Naive thymus-derived CD8-positive, alpha-beta T cell (primary cell): Measurements from ENCODE around the gene CWC25. TPM values are rescaled to one million over a fixed set of nuclear protein-coding genes. Genes with fewer than 3 reads are reported as not detected.

Experiments
- ATAC-seq, 2 donors: fragments of 150-1000 bp; cut with Tn5 transposase in 1 of 2; sonication (Bioruptor Pico), chemical (Tn5 transposase) in 1 of 2; 1 replicate in 1 of 2; 2 replicates in 1 of 2; pipeline ENCODE4 v1.10.0; 2021; ENCODE audit warnings: mild to moderate bottlenecking in 2 of 2, moderate library complexity in 2 of 2
- POLR2A ChIA-PET: fragments of 350-600 bp; sonication (Branson Sonifier 250); formaldehyde crosslinking; loops from one replicate; lab custom pipeline; 2021; ENCODE audit warnings: antibody characterized with exemption; lab: Charles Lee
- DNase-seq, 10 donors: peaks; one replicate each; pipeline versions ENCODE4 v3.0.0 to v3.0.0-alpha.2; 2020 to 2022
- H3K27ac Mint-ChIP-seq, 10 donors: one replicate each; pipeline ENCODE4 v1.8.0; 2020 to 2022; ENCODE audit warnings: mild to moderate bottlenecking in 10 of 10, mixed read lengths in 10 of 10, moderate library complexity in 4 of 10, inconsistent platforms in 1 of 10
- H3K27me3 Mint-ChIP-seq, 5 donors: one replicate each; pipeline ENCODE4 v1.8.0; 2021 to 2022; ENCODE audit warnings: mixed read lengths in 5 of 5
- H3K36me3 Mint-ChIP-seq, 3 donors: one replicate each; pipeline ENCODE4 v1.8.0; 2020 to 2022; ENCODE audit warnings: mixed read lengths in 3 of 3, mild to moderate bottlenecking in 2 of 3, inconsistent platforms in 1 of 3
- H3K4me1 Mint-ChIP-seq, 4 donors: one replicate each; pipeline ENCODE4 v1.8.0; 2021 to 2022; ENCODE audit warnings: mixed read lengths in 4 of 4
- H3K4me3 Mint-ChIP-seq, 10 donors: one replicate each; pipeline ENCODE4 v1.8.0; 2020 to 2022; ENCODE audit warnings: mild to moderate bottlenecking in 10 of 10, mixed read lengths in 10 of 10, moderate library complexity in 6 of 10, inconsistent platforms in 1 of 10
- H3K9me3 Mint-ChIP-seq, 9 donors: one replicate each; pipeline ENCODE4 v1.8.0; 2020 to 2022; ENCODE audit warnings: mixed read lengths in 9 of 9, mild to moderate bottlenecking in 3 of 9, inconsistent platforms in 1 of 9, moderate library complexity in 1 of 9
- polyA plus RNA-seq, 3 donors: library from polyadenylated mRNA; unstranded; fragments of 300-500 nt; fragmentation: Illumina TruSeq; gene quantifications; one replicate each; pipeline ENCODE4 v1.2.3, GENCODE V29; 2021
- total RNA-seq, 8 experiments: library from RNA in 2 of 8; stranded (reverse) in 2 of 8; gene quantifications; one replicate each; pipeline ENCODE4 v1.2.3 and lab custom pipeline; 2021 to 2026

The CWC25 gene
- total and polyA plus RNA-seq, 5 experiments from 2014 or later, result 6.3 to 41.3 (median 7.4) TPM

DNA sequence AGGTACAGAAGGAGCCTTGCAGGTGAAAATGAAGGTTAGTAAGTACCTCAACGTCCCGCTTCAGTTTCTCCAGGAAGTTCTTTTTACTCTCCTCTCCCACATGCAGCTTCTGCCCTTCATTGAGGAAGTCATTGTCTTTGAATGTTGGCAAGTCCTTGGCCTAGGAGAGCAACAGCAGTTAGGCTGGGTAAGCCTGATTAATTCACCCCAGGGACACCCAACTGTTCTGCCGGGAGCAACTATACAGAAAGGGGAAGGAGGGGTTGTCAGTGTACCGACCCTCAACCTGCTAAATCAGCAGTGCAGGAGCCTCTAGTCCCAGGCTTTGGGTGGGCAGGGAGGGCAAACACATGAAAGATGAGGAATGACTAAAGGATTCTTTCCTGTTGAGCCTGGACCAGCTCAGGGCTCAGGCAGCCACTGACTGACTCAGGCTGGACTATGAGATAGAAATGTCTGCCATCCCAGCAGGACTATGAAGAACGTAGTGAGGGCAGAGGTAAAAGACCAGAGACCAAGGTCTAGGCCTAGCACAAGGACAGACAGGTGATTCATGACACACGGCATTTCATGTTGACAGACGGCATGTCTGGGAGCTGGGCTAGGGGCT lies 47.4 kb downstream of the CWC25 start:
- Mint-ChIP-seq H3K27ac (no peak overlapping the region), H3K36me3 (peaks cover 0 to 88% (median 13%) of the 10 kb centered on the region in 3 donors), H3K4me1 (peaks cover 0 to 7% (median 4%) of the 10 kb centered on the region in 4 donors), H3K27me3 (no peaks in the 10 kb centered on the region), H3K9me3 (no peaks in the 10 kb centered on the region), H3K4me3 (no peak overlapping the region)
- POLR2A ChIA-PET, result no interaction called here
- ATAC-seq (no peak), DNase-seq (no peak)

GRCh38 chr17:38773258-38773657 lies 51.9 kb downstream of the CWC25 start:
- POLR2A ChIA-PET, result no interaction called here
- no peak for DNase-seq
- H3K27me3 Mint-ChIP-seq, result no peaks in the 10 kb centered on the region
- H3K9me3 Mint-ChIP-seq, result no peaks in the 10 kb centered on the region
- no peak for ATAC-seq
- no peak overlapping the region for H3K4me3 Mint-ChIP-seq
- H3K36me3 Mint-ChIP-seq, result peaks cover 0 to 82% (median 8%) of the 10 kb centered on the region in 3 donors
- H3K4me1 Mint-ChIP-seq, result peaks cover 0 to 7% (median 4%) of the 10 kb centered on the region in 4 donors
- H3K27ac Mint-ChIP-seq, result peak overlapping the region in 1 of 10 donors; percentile 39

DNA sequence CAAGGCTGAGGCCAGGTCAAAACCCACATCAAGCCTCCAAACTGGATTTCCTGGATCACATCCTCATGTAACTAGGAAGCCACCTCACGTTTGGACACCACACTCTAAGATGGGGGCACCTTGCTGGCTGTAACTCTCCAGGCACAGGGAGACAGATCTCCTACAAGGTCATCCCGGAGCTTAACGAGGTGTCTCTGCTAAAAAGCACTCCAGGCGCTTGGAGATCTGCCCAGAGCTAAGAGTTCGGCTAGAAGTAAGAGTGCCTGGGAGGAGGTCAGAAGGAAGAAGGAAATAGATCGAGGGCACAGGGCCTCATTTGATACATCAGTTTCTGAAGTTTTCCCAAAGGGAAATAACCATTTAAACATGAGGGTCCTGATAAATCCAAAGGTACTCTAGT lies 56.7 kb downstream of the CWC25 start:
- H3K27me3 Mint-ChIP-seq, result no peaks in the 10 kb centered on the region
- POLR2A ChIA-PET, result no interaction called here
- H3K36me3 Mint-ChIP-seq, result peaks cover 0 to 89% (median 4%) of the 10 kb centered on the region in 3 donors
- no peak for ATAC-seq
- H3K9me3 Mint-ChIP-seq, result no peaks in the 10 kb centered on the region
- H3K4me3 Mint-ChIP-seq, result no peak overlapping the region
- peaks cover 1 to 15% (median 8%) of the 10 kb centered on the region in 4 donors for H3K4me1 Mint-ChIP-seq
- no peak for DNase-seq
- peak overlapping the region in 2 of 10 donors; percentile 11 to 55 for H3K27ac Mint-ChIP-seq

DNA sequence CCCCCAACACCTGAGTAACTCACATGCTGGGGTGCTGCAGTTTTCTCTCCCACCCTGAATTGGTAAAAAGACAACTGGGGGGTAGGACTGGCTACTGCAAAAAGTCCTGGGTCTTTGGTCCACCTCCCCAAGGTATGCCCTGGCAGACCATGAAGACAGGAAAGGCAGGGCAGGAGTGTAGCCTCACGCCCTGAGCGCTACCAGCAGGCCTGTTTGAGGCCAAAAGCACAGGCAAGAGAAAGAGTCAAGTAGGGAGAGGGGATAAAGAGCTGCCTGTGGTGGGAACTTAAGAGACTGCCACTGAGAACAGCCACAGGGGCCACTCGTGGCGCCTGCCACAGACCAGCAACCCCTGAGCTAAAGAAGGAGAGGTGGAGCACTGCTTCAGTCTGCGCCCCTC lies 58.8 kb downstream of the CWC25 start:
- Mint-ChIP-seq H3K4me3 (no peak overlapping the region), H3K36me3 (peaks cover 0 to 87% (median 2%) of the 10 kb centered on the region in 3 donors), H3K9me3 (no peaks in the 10 kb centered on the region), H3K27me3 (no peaks in the 10 kb centered on the region), H3K4me1 (peaks cover 1 to 21% (median 13%) of the 10 kb centered on the region in 4 donors), H3K27ac (peak overlapping the region in 5 of 10 donors; percentile 18 to 73 (median 58))
- ATAC-seq, result no peak
- DNase-seq, result no peak
- POLR2A ChIA-PET, result no interaction called here

DNA sequence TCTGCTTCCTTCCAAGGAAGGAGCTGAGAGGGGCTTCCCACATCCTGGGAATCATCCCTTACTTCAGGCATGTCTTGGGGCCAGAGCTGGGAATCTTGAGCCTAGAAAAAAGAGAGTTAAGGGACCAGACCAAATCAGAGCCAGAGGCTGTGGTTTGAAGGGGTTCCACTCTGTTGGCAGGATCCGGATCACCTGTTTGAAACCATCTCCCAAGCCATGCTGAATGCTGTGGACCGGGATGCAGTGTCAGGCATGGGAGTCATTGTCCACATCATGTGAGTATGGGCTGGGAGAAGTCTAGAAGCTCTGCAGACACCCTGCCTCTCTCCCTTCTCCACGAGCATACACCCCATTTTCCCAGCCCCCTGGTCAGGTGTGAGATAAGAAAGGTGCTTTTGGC lies 62.9 kb downstream of the CWC25 start:
- H3K27ac Mint-ChIP-seq, result peak overlapping the region in 3 of 10 donors; percentile 31 to 84 (median 46)

GRCh38 chr17:38761612-38762011 lies 63.5 kb downstream of the CWC25 start:
- POLR2A ChIA-PET, result interaction anchor here (1.0 kb wide), 1 partner anchor 37 kb away, joined by 3 read pairs; no protein-coding TSS in a partner anchor
- H3K4me1 Mint-ChIP-seq, result peaks cover 7 to 23% (median 13%) of the 10 kb centered on the region in 4 donors
- H3K36me3 Mint-ChIP-seq, result peaks cover 0 to 93% (median 9%) of the 10 kb centered on the region in 3 donors

More for the DNA sequence above, 62.9 kb downstream of the CWC25 start:
- POLR2A ChIA-PET, result interaction anchor here (1.5 kb wide), 1 partner anchor 10 kb away, joined by 4 read pairs; the partner anchor contains the start of gene PSMB3
- no peak for DNase-seq
- no peak for ATAC-seq
- no peak overlapping the region for H3K4me3 Mint-ChIP-seq
- no peaks in the 10 kb centered on the region for H3K9me3 Mint-ChIP-seq
- peaks cover 0 to 93% (median 9%) of the 10 kb centered on the region in 3 donors for H3K36me3 Mint-ChIP-seq
- H3K4me1 Mint-ChIP-seq, result peaks cover 7 to 25% (median 13%) of the 10 kb centered on the region in 4 donors
- no peaks in the 10 kb centered on the region for H3K27me3 Mint-ChIP-seq

GRCh38 chr17:38753071-38753506 lies 72.0 kb downstream of the CWC25 start:
- H3K36me3 Mint-ChIP-seq, result peaks cover 4 to 42% (median 10%) of the 10 kb centered on the region in 3 donors
- POLR2A ChIA-PET, result interaction anchor here (1.4 to 2.1 kb wide), 3 partner anchors 22 to 48 kb away, joined by 5 to 22 read pairs (median 8); partner anchors contain the start of gene MLLT6
- peak overlapping the region; percentile 93 to 100 (median 98) for H3K27ac Mint-ChIP-seq
- peak overlapping the region; percentile 87 to 100 (median 99) for H3K4me3 Mint-ChIP-seq
- peaks cover 0 to 3% (median 0%) of the 10 kb centered on the region in 9 donors for H3K9me3 Mint-ChIP-seq
- H3K4me1 Mint-ChIP-seq, result peaks cover 22 to 65% (median 55%) of the 10 kb centered on the region in 4 donors
- peaks cover 1 to 30% (median 14%) of the 10 kb centered on the region in 5 donors for H3K27me3 Mint-ChIP-seq
- DNase-seq (no peak), ATAC-seq (no peak)

More at GRCh38 chr17:38761612-38762011, 63.5 kb downstream of the CWC25 start:
- Mint-ChIP-seq H3K27me3 (no peaks in the 10 kb centered on the region), H3K27ac (peak overlapping the region in 9 of 10 donors; percentile 14 to 89 (median 78)), H3K4me3 (no peak overlapping the region), H3K9me3 (no peaks in the 10 kb centered on the region)
- DNase-seq, result peak in 2 of 10 donors; percentile 35
- peak; percentile 35 to 43 for ATAC-seq

DNA sequence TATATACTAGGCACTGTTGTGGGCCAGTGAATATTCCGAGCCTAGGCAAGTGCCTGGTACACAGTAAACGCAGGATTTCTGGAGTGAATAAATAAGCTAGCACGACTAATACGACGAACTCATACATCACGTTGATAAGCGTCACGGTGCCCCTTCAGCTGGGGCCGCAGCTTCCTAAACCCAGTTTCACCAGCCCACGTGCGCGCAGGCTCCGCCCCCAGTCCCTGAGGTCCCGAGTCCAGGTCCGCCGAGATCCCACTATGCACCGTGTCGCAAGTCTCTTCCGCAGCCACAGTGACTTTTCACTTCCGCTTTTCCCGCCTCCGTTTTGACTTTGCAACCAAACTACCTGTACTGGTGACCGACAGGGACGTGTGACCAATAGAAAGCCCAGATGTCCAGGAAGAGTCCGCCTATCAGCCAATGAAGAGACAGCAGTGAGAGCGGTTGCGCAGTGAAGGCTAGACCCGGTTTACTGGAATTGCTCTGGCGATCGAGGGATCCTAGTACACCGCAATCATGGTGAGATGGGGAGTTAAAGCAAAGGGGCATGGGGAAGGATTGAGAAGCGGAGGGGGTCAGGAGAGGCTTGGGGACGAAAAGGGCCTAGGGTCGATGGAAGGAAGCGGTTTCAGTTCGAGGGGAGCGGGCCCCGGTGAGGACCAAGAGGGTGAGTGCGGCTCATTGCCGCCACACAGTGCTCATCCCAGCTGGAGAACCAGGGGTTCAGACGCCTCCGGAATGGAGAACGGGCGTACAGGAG lies 72.6 kb downstream of the CWC25 start, which contains the start of gene PSMB3:
TSS of gene PSMB3 (plus strand) at position 434 of the 763 bp plus-strand sequence. CDS start at position 520, 86 bp downstream.
- H3K36me3 Mint-ChIP-seq, result peaks cover 4 to 38% (median 7%) of the 10 kb centered on the region in 3 donors
- H3K27ac Mint-ChIP-seq, result peak within 1 kb of the TSS; percentile 93 to 100 (median 98)
- H3K4me3 Mint-ChIP-seq, result peak within 1 kb of the TSS; percentile 87 to 100 (median 99)
- peaks cover 0 to 3% (median 0%) of the 10 kb centered on the region in 9 donors for H3K9me3 Mint-ChIP-seq
- ATAC-seq (peak; percentile 89 to 90), DNase-seq (peak; percentile 85 to 98 (median 96))
- peaks cover 22 to 64% (median 59%) of the 10 kb centered on the region in 4 donors for H3K4me1 Mint-ChIP-seq
- POLR2A ChIA-PET, result interaction anchor here (0.6 to 2.3 kb wide), 15 partner anchors 10 to 401 kb away, joined by 3 to 22 read pairs (median 7); partner anchors contain the start of genes CWC25, LASP1, MLLT6 and PIP4K2B
- H3K27me3 Mint-ChIP-seq, result peaks cover 1 to 33% (median 14%) of the 10 kb centered on the region in 5 donors

DNA sequence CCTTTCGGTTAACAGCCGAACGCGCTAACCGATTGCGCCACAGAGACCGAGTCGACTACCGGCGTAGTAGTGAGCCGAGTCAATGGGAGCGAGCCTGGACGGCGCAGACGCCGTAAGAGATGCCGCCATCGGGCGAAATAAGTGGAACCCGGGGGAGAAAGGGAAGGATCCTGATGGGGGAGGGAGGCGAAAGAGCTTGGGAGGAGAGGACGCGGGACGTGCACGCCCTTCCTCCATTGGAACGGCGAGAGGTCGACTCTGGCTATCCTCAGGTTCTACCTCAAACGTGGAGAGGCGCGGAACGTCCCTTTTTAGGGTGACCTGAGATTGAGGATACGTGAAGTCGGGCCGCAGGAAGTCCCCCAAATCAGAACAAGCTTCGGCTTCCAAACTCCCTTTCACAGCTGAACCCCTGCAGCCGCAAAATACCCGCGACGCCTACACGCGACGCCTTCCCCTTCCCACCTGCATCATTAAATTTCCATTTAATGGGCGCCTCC lies 73.3 kb downstream of the CWC25 start:
- peaks cover 22 to 67% (median 61%) of the 10 kb centered on the region in 4 donors for H3K4me1 Mint-ChIP-seq
- DNase-seq, result peak; percentile 63 to 93 (median 86)
- H3K36me3 Mint-ChIP-seq, result peaks cover 4 to 32% (median 7%) of the 10 kb centered on the region in 3 donors
- POLR2A ChIA-PET, result interaction anchor here (0.6 to 2.3 kb wide), 16 partner anchors 11 to 401 kb away, joined by 3 to 22 read pairs (median 6); partner anchors contain the start of genes CWC25, LASP1, MLLT6 and PIP4K2B
- H3K27me3 Mint-ChIP-seq, result peaks cover 1 to 35% (median 14%) of the 10 kb centered on the region in 5 donors
- H3K4me3 Mint-ChIP-seq, result peak overlapping the region; percentile 87 to 100 (median 99)
- H3K9me3 Mint-ChIP-seq, result peaks cover 0 to 3% (median 0%) of the 10 kb centered on the region in 9 donors
- H3K27ac Mint-ChIP-seq, result peak overlapping the region; percentile 93 to 100 (median 98)
- ATAC-seq, result peak; percentile 38 to 51

DNA sequence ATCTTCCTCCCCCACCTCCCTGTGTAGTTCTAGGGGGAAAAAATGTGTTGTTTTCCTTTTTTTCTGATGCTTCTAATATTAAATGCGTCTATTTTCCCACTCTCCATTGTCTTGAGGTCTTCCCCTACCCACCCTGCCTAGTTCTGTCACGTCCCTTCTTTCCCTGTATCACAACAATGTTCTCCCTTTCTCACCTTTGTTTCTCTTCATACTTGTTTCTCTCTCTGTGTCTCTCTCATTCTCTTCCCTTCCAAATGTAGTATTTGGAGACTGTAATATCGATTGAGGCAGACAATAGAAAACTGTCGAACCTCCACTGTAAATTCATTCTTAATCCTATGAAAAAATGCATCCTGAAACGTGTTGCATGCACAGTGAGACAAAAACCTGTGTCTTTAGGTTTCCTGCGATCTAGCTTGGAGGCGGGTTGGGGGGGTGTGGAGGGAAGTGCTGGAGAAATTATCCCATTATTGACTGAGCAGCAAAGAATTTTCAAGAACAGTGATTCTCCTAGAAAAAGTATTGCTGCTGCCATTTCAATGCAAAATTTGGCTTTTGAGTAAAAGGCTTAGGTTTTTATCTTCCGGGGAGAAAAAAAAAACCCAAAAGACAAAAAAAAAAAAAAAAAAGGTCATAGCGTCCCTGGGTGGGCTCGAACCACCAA lies 73.8 kb downstream of the CWC25 start:
- H3K36me3 Mint-ChIP-seq, result peaks cover 4 to 26% (median 7%) of the 10 kb centered on the region in 3 donors
- H3K27ac Mint-ChIP-seq, result peak overlapping the region; percentile 93 to 100 (median 98)
- H3K4me3 Mint-ChIP-seq, result peak overlapping the region; percentile 87 to 100 (median 99)
- H3K9me3 Mint-ChIP-seq, result peaks cover 0 to 3% (median 0%) of the 10 kb centered on the region in 9 donors
- ATAC-seq (no peak), DNase-seq (no peak)
- H3K27me3 Mint-ChIP-seq, result peaks cover 4 to 41% (median 20%) of the 10 kb centered on the region in 5 donors
- POLR2A ChIA-PET, result interaction anchor here (0.6 to 2.3 kb wide), 13 partner anchors 12 to 118 kb away, joined by 3 to 22 read pairs (median 7); partner anchors contain the start of genes LASP1, MLLT6 and RPL23
- H3K4me1 Mint-ChIP-seq, result peaks cover 27 to 71% (median 65%) of the 10 kb centered on the region in 4 donors
